ENCODE results near the gene ENTPD6.

ENTPD6 gene

GRCh38 chr20:25195962-25196785 lies 662 bp downstream of the ENTPD6 start:
- TF ChIP-seq ZNF565 (CRISPR knock-in tag; conservative IDR thresholded peaks at IDR 0.05; ENCODE audit: low read depth) (no peak), CSDC2 (CRISPR knock-in tag; IDR thresholded peaks at IDR 0.05) (no peak), ZFP30 (CRISPR knock-in tag; IDR thresholded peaks at IDR 0.05) (no peak), SNAI2 (CRISPR knock-in tag; IDR thresholded peaks at IDR 0.05) (no peak), PPARA (CRISPR knock-in tag; IDR thresholded peaks at IDR 0.05; ENCODE audit: borderline replicate concordance) (no peak), ZNF8 (CRISPR knock-in tag; IDR thresholded peaks at IDR 0.05) (no peak), TOX (CRISPR knock-in tag; IDR thresholded peaks at IDR 0.05; ENCODE audit: borderline replicate concordance) (no peak), GLIS3 (CRISPR knock-in tag; IDR thresholded peaks at IDR 0.05) (no peak), ZFP3 (CRISPR knock-in tag; IDR thresholded peaks at IDR 0.05) (no peak), ZC3H10 (CRISPR knock-in tag; IDR thresholded peaks at IDR 0.05) (no peak)
- TF ChIP-seq, protein P1, sequence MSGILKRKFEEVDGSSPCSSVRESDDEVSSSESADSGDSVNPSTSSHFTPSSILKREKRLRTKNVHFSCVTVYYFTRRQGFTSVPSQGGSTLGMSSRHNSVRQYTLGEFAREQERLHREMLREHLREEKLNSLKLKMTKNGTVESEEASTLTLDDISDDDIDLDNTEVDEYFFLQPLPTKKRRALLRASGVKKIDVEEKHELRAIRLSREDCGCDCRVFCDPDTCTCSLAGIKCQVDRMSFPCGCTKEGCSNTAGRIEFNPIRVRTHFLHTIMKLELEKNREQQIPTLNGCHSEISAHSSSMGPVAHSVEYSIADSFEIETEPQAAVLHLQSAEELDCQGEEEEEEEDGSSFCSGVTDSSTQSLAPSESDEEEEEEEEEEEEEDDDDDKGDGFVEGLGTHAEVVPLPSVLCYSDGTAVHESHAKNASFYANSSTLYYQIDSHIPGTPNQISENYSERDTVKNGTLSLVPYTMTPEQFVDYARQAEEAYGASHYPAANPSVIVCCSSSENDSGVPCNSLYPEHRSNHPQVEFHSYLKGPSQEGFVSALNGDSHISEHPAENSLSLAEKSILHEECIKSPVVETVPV (CRISPR knock-in tag; IDR thresholded peaks at IDR 0.05) = no peak
- ATAC-seq = peak; percentile 63

GRCh38 chr20:25196786-25197120 lies 1.2 kb downstream of the ENTPD6 start:
- ATAC-seq = no peak
- no peak for TF ChIP-seq ZNF70 (CRISPR knock-in tag; IDR thresholded peaks at IDR 0.05)
- TF ChIP-seq ZNF565 (CRISPR knock-in tag; conservative IDR thresholded peaks at IDR 0.05; ENCODE audit: low read depth) = no peak
- TF ChIP-seq SNAI2 (CRISPR knock-in tag; IDR thresholded peaks at IDR 0.05) = no peak
- TF ChIP-seq RARB (CRISPR knock-in tag; IDR thresholded peaks at IDR 0.05) = no peak
- no peak for TF ChIP-seq OSR1 (CRISPR knock-in tag; IDR thresholded peaks at IDR 0.05)
- no peak for TF ChIP-seq ESRRG (CRISPR knock-in tag; IDR thresholded peaks at IDR 0.05)
- no peak for TF ChIP-seq BACH2 (CRISPR knock-in tag; IDR thresholded peaks at IDR 0.05; ENCODE audit: borderline replicate concordance)
- no peak for TF ChIP-seq TCF4 (CRISPR knock-in tag; IDR thresholded peaks at IDR 0.05; ENCODE audit: borderline replicate concordance)
- no peak for TF ChIP-seq ARNTL (CRISPR knock-in tag; IDR thresholded peaks at IDR 0.05; ENCODE audit: borderline replicate concordance, low read depth)
- TF ChIP-seq, protein P1 (CRISPR knock-in tag; IDR thresholded peaks at IDR 0.05) = no peak
- TF ChIP-seq ZFP3 (CRISPR knock-in tag; IDR thresholded peaks at IDR 0.05) = no peak
- TF ChIP-seq ISL1 (CRISPR knock-in tag; IDR thresholded peaks at IDR 0.05) = no peak

GRCh38 chr20:25197183-25197869 lies 1.8 kb downstream of the ENTPD6 start:
- TF ChIP-seq ESRRG (CRISPR knock-in tag; IDR thresholded peaks at IDR 0.05) (no peak), ZFP3 (CRISPR knock-in tag; IDR thresholded peaks at IDR 0.05) (no peak), ZC3H10 (CRISPR knock-in tag; IDR thresholded peaks at IDR 0.05) (no peak), TCF4 (CRISPR knock-in tag; IDR thresholded peaks at IDR 0.05; ENCODE audit: borderline replicate concordance) (no peak), BACH2 (CRISPR knock-in tag; IDR thresholded peaks at IDR 0.05; ENCODE audit: borderline replicate concordance) (no peak), ZNF70 (CRISPR knock-in tag; IDR thresholded peaks at IDR 0.05) (no peak), PPARA (CRISPR knock-in tag; IDR thresholded peaks at IDR 0.05; ENCODE audit: borderline replicate concordance) (no peak), TSHZ2 (CRISPR knock-in tag; IDR thresholded peaks at IDR 0.05) (no peak), GLIS3 (CRISPR knock-in tag; IDR thresholded peaks at IDR 0.05) (no peak)
- TF ChIP-seq, protein P2, sequence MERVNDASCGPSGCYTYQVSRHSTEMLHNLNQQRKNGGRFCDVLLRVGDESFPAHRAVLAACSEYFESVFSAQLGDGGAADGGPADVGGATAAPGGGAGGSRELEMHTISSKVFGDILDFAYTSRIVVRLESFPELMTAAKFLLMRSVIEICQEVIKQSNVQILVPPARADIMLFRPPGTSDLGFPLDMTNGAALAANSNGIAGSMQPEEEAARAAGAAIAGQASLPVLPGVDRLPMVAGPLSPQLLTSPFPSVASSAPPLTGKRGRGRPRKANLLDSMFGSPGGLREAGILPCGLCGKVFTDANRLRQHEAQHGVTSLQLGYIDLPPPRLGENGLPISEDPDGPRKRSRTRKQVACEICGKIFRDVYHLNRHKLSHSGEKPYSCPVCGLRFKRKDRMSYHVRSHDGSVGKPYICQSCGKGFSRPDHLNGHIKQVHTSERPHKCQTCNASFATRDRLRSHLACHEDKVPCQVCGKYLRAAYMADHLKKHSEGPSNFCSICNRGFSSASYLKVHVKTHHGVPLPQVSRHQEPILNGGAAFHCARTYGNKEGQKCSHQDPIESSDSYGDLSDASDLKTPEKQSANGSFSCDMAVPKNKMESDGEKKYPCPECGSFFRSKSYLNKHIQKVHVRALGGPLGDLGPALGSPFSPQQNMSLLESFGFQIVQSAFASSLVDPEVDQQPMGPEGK (CRISPR knock-in tag; IDR thresholded peaks at IDR 0.05; ENCODE audit: borderline replicate concordance) = no peak
- no peak for ATAC-seq
